Right atrium auricular region (tissue), 2 donors: ENCODE measurements around the gene RPS19BP1. TPM values are rescaled to one million over a fixed set of nuclear protein-coding genes. Genes with fewer than 3 reads are reported as not detected.

Experiments used
- DNase-seq: peaks from one replicate; pipeline ENCODE4 v3.0.0-alpha.2; 2019; ENCODE audit warnings: low spot score
- H3K27ac ChIP-seq, 2 donors: fragments of 200-600 bp; sonication (generic); 1 replicate in 1 of 2; 2 replicates in 1 of 2; pipeline ENCODE4 v1.5.1; 2016 to 2019
- H3K27me3 ChIP-seq, 2 donors: fragments of 200-600 bp; sonication (generic); one replicate each; pipeline versions ENCODE4 v1.5.1 to v1.6.0; 2017 to 2019
- H3K36me3 ChIP-seq: fragments of 200-600 bp; sonication (generic); one replicate; pipeline ENCODE4 v1.5.1; 2016
- H3K4me1 ChIP-seq, 2 donors: fragments of 200-600 bp; sonication (generic); one replicate each; pipeline versions ENCODE4 v1.5.1 to v1.6.0; 2017 to 2019
- H3K4me3 ChIP-seq, 2 donors: fragments of 200-600 bp; sonication (generic); 1 replicate in 1 of 2; 2 replicates in 1 of 2; pipeline ENCODE4 v1.5.1; 2017 to 2019; ENCODE audit warnings: mild to moderate bottlenecking in 1 of 2, moderate library complexity in 1 of 2
- H3K9me3 ChIP-seq, 2 donors: fragments of 200-600 bp; sonication (generic); one replicate each; pipeline ENCODE4 v1.5.1; 2019
- CTCF ChIP-seq, 2 donors: fragments of 200-600 bp; sonication (generic); IDR thresholded peaks; one replicate each; pipeline ENCODE4 v1.5.1; 2019; ENCODE audit warnings: antibody characterized with exemption in 2 of 2
- total RNA-seq, 2 donors: library from RNA; depleted of rRNA; stranded (reverse); fragments of >200 nt; gene quantifications; one replicate each; pipeline ENCODE4 v1.1.0, GENCODE V29; 2016

The RPS19BP1 gene
- total RNA-seq, 2 donors from 2014 or later = 88.1 to 135 TPM

- TF ChIP-seq CTCF (IDR thresholded peaks at IDR 0.05) = no peak
- peak within 1 kb of the TSS; percentile 90 to 93 for H3K27ac ChIP-seq
- H3K4me3 ChIP-seq = peak within 1 kb of the TSS; percentile 84 to 95
- peak; percentile 98 for DNase-seq
- no peaks in the 10 kb centered on the region for H3K9me3 ChIP-seq
- no peaks in the 10 kb centered on the region for H3K27me3 ChIP-seq
- peaks cover 0 to 54% of the 10 kb centered on the region in 2 donors for H3K4me1 ChIP-seq
- H3K36me3 ChIP-seq = peaks cover 33% of the 10 kb centered on the region
Measured at GRCh38 chr22:39502109-39502788, 30.3 kb downstream of the RPS19BP1 start, which contains the start of gene MIEF1. TSS of gene MIEF1 (plus strand) at chr22:39502290. CDS start at chr22:39511295, 9,005 bp downstream.

- H3K27ac ChIP-seq = peak overlapping the region; percentile 90 to 93
- no peak for DNase-seq
- TF ChIP-seq CTCF (IDR thresholded peaks at IDR 0.05) = no peak
- H3K27me3 ChIP-seq = no peaks in the 10 kb centered on the region
- H3K36me3 ChIP-seq = peaks cover 27% of the 10 kb centered on the region
- H3K4me1 ChIP-seq = peaks cover 0 to 55% of the 10 kb centered on the region in 2 donors
- H3K9me3 ChIP-seq = no peaks in the 10 kb centered on the region
- peak overlapping the region; percentile 84 to 95 for H3K4me3 ChIP-seq
Measured at GRCh38 chr22:39501644-39502108, 30.9 kb downstream of the RPS19BP1 start.

- H3K27ac ChIP-seq = peak overlapping the region; percentile 90 to 93
- H3K4me1 ChIP-seq = peaks cover 0 to 56% of the 10 kb centered on the region in 2 donors
- H3K27me3 ChIP-seq = no peaks in the 10 kb centered on the region
- no peaks in the 10 kb centered on the region for H3K9me3 ChIP-seq
- no peak for DNase-seq
- no peak overlapping the region for H3K4me3 ChIP-seq
- H3K36me3 ChIP-seq = peaks cover 12% of the 10 kb centered on the region
- no peak for TF ChIP-seq CTCF (IDR thresholded peaks at IDR 0.05)
Measured at GRCh38 chr22:39500101-39500500, 32.4 kb downstream of the RPS19BP1 start.

- DNase-seq = no peak
- peaks cover 0 to 52% of the 10 kb centered on the region in 2 donors for H3K4me1 ChIP-seq
- H3K27ac ChIP-seq = no peak overlapping the region
- H3K27me3 ChIP-seq = no peaks in the 10 kb centered on the region
- TF ChIP-seq CTCF (IDR thresholded peaks at IDR 0.05) = no peak
- H3K36me3 ChIP-seq = no peaks in the 10 kb centered on the region
- H3K4me3 ChIP-seq = no peak overlapping the region
- H3K9me3 ChIP-seq = no peaks in the 10 kb centered on the region
Measured at GRCh38 chr22:39498802-39499201, 33.7 kb downstream of the RPS19BP1 start.

GRCh38 chr22:39498368-39498767, 34.2 kb downstream of the RPS19BP1 start:
- Histone ChIP-seq H3K27ac (peak overlapping the region in 1 of 2 donors; percentile 15), H3K36me3 (no peaks in the 10 kb centered on the region), H3K4me1 (peaks cover 0 to 48% of the 10 kb centered on the region in 2 donors), H3K4me3 (no peak overlapping the region), H3K9me3 (no peaks in the 10 kb centered on the region), H3K27me3 (no peaks in the 10 kb centered on the region)
- no peak for DNase-seq
- no peak for TF ChIP-seq CTCF (IDR thresholded peaks at IDR 0.05)
